ENCODE results near the gene EHBP1.

Gene EHBP1

DNA sequence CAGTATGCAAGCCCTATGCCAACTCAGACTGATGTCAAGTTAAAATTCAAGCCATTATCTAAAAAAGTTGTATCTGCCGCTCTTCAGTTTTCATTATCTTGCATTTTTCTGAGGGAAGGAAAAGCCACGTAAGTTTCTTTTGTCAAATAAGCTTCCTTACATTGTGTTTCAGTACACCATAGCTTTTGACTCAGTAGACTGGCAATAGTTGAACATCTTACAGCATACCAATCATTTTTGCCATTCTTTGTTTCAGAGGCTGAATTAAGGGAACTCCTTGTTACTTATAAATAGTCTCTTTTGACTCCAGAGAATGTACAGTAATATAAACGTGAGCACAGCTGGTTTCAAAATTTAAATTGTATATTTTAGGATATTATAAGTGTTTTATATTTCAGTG is 120.6 kb downstream of the EHBP1 start:
- peak; percentile 14 for DNase-seq

DNA sequence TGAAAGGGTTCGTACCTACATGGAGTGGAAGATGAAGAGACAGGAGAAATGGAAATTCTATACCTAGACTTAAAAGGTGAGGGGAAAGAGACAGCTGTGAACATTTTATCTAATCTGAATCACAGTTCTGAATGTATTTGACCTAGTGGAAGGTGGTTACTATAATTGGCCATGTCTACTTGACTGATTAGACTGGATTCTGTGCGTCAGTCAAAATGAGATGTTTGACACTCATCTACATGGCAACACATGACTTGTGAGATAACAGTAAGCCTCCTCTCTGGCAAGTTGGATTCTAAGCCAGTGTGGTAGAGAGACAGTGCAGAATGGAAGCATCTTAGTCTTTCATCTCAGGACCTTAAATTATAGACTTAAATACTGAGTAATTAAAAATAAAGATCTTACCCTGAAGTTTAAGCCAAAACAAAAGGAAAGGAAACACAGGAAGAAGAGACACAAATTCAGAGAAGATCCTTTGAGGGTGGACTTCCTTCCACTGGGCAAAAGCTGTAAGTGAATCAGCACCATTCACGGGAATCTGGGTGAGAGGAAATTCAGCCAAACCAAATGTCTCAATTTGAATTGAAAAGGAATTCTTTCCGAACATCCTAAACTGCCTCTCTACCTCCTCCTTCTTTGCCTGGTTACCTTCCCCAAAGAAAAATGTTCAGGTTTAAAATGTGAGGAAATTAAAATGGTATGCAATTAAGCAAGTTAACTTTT is 121.6 kb downstream of the EHBP1 start:
- no peak for DNase-seq

DNA sequence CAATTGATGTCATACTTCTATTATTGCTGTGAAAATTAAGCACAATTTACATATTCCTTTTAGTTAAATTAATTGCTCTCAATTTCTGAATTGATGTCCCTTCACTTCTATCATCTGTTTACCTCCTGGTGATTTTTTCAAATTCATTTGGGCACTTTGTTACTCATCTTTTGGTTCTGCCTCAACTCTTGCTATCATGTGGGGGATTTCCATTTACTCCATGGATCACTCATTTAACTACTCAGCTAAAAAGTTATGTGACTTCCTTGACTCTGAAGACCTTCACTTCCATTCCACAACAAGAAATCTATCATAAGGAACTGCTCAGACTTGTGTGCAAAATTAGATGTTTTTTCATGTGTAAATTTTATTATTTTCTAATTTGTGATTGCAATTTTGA is 126.2 kb downstream of the EHBP1 start:
- no peak for DNase-seq

DNA sequence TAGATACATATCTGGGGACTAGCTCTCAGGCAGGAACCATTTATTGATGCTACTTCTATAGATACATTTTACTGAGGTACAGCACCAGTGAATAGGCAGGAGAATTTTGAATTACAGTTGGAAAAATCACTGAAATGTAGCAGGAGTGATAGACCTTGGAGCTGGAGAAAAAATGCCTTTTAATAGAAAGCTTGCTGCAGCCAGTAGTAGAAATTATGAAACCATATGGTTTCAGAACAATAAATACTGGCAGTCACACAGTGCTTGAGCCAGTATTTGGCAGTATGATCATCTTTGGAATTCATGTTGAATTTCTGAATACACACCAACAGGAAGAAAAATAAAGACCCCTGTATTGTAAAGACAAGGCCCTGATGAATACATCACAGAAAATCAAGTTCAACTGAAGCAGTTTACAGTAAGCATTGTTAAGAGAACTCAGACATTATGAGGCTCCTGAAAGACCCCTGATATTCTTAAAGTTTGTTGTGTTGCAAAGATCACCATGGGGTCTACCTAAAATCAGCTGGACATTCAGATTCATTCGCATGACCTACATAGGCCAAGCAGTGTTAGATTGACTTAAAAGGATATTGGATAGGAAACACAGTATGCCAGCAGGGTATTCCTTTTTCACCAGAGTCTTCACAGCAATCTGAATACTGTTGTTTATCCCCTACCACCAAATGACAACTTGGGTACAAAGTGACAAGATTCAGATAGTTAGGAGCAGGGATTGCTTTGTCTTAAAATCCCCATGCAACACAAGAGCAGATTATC is 139.0 kb downstream of the EHBP1 start:
- no peak for DNase-seq

DNA sequence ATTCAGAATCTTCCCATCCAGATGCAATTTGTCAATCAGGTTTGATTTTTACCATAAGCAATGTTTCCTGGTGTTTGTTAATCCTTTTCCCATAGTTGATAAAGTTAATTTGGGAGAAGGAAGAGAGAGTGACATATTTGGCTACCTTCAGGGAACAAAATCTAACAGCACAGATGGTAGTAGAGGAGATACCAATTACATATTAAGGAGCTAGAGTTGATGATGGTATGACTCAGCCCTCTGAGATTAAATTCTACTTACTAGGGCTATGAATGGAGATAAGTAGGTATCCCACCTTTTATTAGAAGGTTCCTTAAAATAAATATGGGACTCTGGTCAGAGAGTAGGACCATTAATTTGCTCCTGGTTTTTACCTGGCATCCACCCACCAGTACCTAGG is 139.7 kb downstream of the EHBP1 start:
- no peak for DNase-seq

DNA sequence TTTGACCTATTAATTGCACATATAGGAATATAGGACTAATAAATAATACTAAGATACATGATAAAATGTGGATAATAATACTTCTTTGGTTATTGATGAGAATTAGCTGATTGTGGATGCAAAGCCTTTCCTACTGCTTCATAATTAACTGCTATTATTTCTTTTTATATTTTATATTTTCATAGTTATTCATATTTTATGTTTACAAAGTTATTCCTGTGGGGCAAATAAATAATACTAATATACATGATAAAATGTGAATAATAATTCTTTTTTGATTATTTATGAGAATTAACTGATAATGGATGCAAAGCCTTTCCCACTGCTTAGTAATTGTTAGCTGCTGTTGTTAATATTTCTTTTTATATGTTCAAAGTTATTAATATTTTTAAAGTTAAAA is 146.7 kb downstream of the EHBP1 start:
- no peak for DNase-seq

DNA sequence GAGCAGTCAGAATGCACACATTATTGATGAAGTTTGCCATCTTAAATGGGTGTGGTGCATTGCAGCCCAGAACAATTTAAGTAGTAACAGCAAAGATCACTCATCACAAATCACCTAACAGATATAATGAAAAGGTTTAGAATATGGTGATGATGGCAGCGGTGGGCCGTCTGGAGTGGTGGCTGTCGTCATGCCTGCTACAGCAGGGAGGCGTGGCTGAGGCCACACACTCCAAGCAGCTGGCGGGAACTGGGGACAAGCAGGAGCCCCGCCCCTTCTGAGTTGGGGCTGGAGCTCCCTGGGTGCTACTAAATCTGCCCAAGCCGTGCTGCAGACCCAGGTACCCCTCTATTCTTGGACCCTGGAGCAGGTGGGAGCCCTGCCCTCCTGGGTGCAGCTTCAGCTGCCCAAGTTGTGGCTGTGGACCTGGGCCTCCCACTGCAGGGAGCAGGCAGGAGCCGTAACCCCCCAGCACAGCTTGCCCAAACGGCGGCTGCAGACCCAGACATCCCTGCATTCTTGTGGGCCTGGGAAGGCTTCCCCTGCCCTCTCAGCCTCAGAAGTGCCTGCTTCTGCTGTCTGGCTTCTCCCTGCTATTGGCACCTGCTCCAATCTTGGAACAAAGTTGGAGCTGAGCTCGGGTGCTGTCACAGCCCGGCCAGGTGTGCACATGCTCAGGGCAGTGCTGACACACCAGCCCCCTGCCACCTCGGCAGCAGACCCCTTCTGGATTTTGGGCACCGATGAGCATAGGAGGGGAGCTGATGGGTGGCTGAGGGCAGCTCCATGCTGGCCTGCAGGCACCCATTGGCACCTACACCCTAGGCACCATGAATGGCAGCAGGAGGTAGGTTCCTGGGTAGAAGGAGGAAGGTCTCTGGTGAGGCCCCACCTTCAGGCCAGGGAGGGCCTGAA is 149.3 kb downstream of the EHBP1 start:
- DNase-seq = no peak

DNA sequence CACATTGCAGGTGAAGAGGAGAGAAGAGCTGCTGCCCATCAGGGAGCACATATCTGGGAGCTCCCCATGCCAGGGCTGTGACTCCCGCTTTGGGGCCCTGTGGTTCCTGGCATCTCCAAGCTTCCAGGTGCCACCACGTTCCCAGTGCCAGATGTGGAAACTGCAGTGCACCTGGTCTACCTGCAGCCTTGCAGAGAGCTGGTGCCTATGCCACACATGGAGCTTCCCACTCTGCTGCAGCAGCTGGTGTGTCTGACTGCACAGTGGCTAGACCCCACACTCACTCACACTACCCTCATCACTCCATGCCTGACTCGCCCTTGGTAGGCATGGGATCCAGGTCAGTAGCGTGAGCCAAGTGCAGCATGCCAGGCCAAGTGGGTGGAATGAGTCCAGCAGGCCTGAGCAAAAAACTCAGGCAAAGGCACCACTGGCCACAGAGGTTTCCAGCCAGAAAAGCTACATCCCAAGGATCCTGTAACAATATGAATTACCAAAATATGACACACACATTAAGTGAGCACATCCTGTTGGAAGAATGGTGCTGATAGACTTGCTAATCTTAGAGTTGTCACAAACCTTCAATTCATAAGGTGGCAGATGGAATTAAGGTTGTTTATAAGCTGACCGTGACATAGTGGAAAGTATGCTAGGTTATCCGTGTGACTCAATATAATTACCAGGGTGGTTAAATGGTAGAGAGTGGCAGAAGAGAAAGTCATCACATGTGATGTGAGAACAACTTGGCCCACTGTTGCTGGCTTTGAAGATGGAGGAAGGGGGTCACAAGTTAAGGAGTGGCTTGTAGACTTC is 150.9 kb downstream of the EHBP1 start:
- DNase-seq = no peak

DNA sequence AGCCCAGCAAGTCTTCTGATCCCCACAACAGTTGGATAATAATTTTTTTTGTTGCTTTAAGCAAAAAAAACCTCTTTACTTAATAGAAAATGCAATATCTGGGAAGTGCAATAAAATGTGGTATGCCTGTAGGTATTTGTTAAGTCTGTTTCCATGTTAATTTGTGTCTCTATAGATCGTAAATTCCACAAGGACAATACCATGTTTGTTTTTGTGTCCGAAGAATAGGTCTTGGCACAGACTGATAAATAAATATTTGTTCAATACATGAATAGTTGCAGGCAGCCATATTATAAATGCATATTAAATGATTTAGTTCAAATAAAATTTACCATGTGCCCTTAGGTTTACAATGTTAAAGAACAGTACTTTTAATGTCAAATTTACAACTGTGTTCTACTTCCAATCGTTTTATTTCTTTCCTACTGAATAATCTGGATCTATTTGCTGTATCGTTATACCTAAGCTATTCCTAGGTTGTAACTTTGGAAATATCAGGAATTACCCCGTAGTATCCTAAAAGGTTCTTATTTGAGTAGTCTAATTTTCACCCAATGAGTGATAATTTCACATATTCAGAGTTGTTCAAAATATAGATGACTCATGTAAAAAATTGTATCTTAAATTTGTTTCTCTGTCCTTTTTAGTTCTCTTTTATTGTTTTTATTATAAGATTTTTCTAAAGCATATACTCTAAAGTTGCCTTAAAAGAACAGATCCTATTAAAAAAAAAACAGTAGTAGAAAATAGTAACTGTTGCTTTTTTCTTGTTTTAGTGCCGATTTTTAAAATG is 151.8 kb downstream of the EHBP1 start:
- no peak for DNase-seq

DNA sequence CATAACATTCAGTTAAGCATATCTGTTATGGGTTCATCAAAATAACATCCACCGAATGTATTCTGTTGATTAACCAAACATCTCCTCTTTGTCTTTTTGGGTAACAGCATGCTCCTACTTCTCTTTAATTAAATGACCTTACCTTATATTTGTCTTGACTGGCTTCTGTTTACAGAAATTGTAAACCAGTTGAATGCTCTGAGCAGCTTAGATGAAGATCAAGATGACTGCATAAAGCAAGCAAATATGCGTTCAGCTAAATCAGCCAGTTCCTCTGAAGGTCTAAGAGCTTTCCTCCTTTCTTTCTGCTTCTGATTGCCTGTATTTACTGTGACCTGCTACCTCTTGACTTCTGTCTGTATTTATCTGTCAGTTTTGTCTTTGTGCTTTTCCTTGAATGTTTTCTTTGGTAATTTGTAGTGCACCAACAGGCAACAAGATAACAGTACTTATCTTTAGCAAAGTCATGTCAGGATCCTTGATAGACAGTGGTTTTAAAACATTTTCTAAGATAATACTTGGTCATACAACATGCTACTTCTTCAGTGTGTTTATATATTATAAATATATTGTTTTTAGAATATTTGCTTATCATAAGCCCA is 152.8 kb downstream of the EHBP1 start:
- no peak for DNase-seq

DNA sequence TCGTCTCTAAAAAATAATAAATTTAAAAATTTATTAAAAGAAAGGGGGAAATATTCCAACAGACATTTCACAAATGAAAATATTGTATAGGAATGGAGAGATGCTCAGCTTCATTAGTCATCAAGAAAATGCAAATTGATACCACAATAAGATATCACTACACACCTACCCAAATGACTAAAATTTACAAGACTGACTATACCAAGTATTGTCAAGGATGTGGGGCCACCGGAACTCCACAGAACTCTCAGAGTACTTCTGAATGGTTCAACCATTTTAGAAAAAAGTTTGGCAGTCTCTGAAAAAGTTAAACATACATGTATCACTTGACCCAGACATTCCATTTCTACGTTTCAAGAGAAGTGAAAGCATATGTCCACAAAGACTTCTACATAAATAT is 163.4 kb downstream of the EHBP1 start:
- no peak for DNase-seq

DNA sequence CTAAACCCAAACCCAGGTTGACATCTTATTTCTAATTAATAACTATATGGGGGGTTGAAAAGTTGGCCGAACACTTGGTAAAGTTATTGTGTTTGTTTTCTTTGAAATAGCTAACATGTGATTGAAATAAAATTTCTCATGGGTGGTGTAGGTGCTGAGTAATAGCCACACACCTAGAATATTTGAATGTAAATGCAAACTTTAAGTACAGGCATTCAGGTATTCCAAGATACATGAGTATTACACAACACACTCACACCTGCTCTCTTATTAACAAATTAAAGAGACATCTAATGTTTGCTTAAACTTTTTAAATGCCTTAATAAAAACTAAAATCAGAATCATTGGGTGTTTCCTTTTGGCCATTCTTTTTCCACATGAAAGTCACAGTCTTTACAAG is 165.5 kb downstream of the EHBP1 start:
- no peak for DNase-seq

- no peak for DNase-seq
These were observed 166.0 kb downstream of the EHBP1 start for GRCh38 chr2:62871506-62871905.

DNA sequence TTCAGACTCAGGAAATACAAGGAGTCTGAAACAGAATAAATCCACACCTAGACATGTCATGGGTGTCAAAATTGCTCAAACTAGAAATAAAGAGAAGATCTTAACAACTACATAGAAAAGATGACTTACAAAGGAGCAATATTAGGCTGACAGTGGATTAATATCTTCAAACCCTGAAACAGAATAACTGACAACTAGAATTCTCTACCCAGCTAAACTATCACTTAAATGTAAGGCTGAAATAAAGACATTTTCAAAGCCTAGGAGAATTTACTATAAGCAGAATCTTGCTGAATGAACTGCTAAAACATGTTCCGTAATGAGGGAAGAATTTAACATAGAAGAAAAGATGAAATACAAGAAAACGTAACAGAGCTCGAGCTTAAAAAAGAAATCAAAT is 168.1 kb downstream of the EHBP1 start:
- DNase-seq = no peak

DNA sequence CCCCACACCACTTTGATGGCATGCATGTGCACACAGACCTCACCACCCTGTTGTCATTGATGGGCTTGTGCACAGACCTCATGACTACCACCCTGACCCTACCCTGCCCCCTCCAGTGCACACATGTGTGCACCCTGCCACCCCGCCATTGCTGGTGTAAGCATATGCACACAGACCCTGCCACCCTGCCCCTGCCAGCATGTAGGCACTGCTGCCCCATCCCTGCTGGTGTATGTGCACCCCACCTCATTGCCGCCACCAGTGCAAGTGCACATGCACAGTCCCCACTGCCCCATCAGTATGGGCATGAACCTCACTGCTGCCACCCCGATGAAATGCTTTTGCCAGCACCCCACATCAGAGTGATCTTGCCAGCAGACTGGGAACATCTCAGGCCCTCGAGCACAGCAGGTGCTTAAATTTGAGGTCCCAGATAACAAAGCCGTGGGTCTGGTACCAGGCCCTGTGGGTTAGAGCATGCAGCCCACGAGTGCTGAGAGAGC is 169.4 kb downstream of the EHBP1 start:
- DNase-seq = no peak

GRCh38 chr2:62881162-62881795 is 175.8 kb downstream of the EHBP1 start:
- no peak for DNase-seq

GRCh38 chr2:62883629-62884028 is 178.1 kb downstream of the EHBP1 start:
- DNase-seq = no peak

- DNase-seq = no peak
These were observed 178.6 kb downstream of the EHBP1 start for GRCh38 chr2:62884086-62884485.

DNA sequence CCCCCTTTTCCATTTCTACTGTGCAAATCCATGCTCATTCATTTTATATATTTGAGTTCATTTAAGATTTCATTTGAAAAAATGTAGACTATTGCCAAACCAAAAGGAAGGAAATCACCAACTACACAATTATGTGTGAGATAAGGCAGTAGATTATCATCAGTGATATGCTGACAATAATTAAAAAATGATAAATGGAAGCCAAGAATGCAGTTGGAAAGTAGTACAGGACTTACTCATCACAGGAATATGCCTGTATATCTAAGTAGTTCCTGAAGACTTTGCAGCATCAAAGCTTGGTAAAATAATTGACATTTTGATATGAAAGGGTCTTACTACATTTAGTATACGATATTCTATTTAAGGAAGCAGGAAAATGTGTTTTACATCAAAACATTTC is 179.0 kb downstream of the EHBP1 start:
- no peak for DNase-seq

DNA sequence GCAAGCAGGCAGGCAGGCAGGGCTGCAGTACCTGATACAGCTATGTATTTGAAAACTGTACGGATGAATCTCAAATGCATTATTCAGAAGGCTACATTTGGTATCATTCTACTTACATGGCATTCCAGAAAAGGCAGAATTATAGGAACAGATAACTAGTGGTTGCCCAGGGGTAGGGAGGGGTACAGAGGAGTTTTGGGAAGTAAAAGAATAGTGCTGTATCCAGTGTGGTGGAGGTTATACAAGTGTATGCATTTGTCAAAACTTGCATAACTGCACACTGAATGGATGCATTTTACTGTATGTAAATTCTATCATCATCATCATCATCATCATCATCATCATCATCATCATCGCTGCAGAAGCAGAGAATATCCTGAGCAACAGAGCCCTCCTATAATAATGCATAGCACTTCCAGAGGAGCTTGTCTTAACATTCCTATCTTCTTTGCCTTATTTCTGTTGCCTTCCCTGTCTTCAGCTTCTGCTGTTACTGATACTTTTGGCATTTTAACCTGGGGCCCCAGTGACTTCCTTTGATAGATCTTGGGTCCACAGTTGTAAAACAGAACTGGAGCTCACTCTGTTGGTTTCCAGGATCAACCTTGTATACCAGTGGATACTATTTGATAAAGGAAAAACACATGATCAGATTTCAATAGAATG is 189.6 kb downstream of the EHBP1 start:
- DNase-seq = no peak

Data from eye (tissue), 1 donor.